Loucy (cell line): Measurements from ENCODE around the gene FARP1.

ENCODE experiments used
- CTCF ChIP-seq: fragments of 200-600 bp; sonication (generic); conservative IDR thresholded peaks from 2 replicates; pipeline ENCODE4 v1.5.1; 2014; ENCODE audit warnings: mild to moderate bottlenecking, antibody characterized with exemption, low read length
- EZH2phosphoT487 ChIP-seq: fragments of 200-600 bp; IDR thresholded peaks from 2 replicates; pipeline ENCODE4 v1.6.1; 2018; ENCODE audit warnings: antibody characterized with exemption, mild to moderate bottlenecking, moderate library complexity, borderline replicate concordance

GRCh38 chr13:98176777-98177608 is 34.1 kb downstream of the FARP1 start, which contains the start of gene RNF113B:
- TF ChIP-seq CTCF: no peak
- TF ChIP-seq EZH2phosphoT487: no peak
